OCI-LY1 (cell line): Measurements from ENCODE around the gene RAB36.

Experiments
- H2AFZ ChIP-seq: fragments of 200-600 bp; sonication (generic), shearing (Covaris generic); 2 replicates; pipeline ENCODE4 v1.6.0; 2014; ENCODE audit warnings: antibody characterized with exemption, mild to moderate bottlenecking, low read length
- H3F3A ChIP-seq: fragments of 200-600 bp; sonication (generic), shearing (Covaris generic); 2 replicates; pipeline ENCODE4 v1.6.0; 2014; ENCODE audit warnings: mild to moderate bottlenecking, antibody characterized with exemption, low read length, moderate library complexity; ENCODE audit not compliant: insufficient read depth
- H3K27ac ChIP-seq: fragments of 200-600 bp; sonication (generic); 2 replicates; pipeline ENCODE4 v1.5.1; 2014; ENCODE audit warnings: low read length, mixed run types, mild to moderate bottlenecking, low read depth; ENCODE audit not compliant: poor library complexity, severe bottlenecking
- H3K27me3 ChIP-seq: fragments of 200-600 bp; sonication (generic); 2 replicates; pipeline ENCODE4 v1.6.0; 2014; ENCODE audit warnings: antibody characterized with exemption, mild to moderate bottlenecking, low read length, moderate library complexity; ENCODE audit not compliant: insufficient read depth
- H3K36me3 ChIP-seq: fragments of 200-600 bp; sonication (generic); 2 replicates; pipeline ENCODE4 v1.6.1; 2014; ENCODE audit warnings: mild to moderate bottlenecking, antibody characterized with exemption, low read length, moderate library complexity, mixed read lengths; ENCODE audit not compliant: insufficient read depth
- H3K4me1 ChIP-seq: fragments of 200-600 bp; sonication (generic); 2 replicates; pipeline ENCODE4 v1.5.1; 2014; ENCODE audit warnings: mild to moderate bottlenecking, low read length, moderate library complexity; ENCODE audit not compliant: insufficient read depth, severe bottlenecking
- H3K4me2 ChIP-seq: fragments of 200-600 bp; sonication (generic), shearing (Covaris generic); 2 replicates; pipeline ENCODE4 v1.6.1; 2014; ENCODE audit warnings: low read length
- H3K4me3 ChIP-seq: fragments of 200-600 bp; sonication (generic); 2 replicates; pipeline ENCODE4 v1.5.1; 2014; ENCODE audit warnings: low read length, low read depth, mild to moderate bottlenecking, mixed read lengths; ENCODE audit not compliant: poor library complexity, severe bottlenecking
- H3K79me2 ChIP-seq: fragments of 200-600 bp; shearing (Covaris generic); 2 replicates; pipeline ENCODE4 v1.6.1; 2016; ENCODE audit warnings: mixed run types, low read length, mixed read lengths; ENCODE audit not compliant: insufficient read depth
- H3K9ac ChIP-seq: fragments of 200-600 bp; sonication (generic), shearing (Covaris generic); 2 replicates; pipeline ENCODE4 v1.6.1; 2014; ENCODE audit warnings: mild to moderate bottlenecking, low read length, mixed read lengths
- H3K9me2 ChIP-seq: fragments of 200-600 bp; sonication (generic), shearing (Covaris generic); 2 replicates; pipeline ENCODE4 v1.6.1; 2014; ENCODE audit warnings: low read depth, mild to moderate bottlenecking, low read length, mixed read lengths
- H3K9me3 ChIP-seq: fragments of 200-600 bp; shearing (Covaris generic); 2 replicates; pipeline ENCODE4 v1.6.1; 2014; ENCODE audit warnings: low read length, mixed read lengths
- H4K20me1 ChIP-seq: fragments of 200-600 bp; sonication (generic), shearing (Covaris generic); 2 replicates; pipeline ENCODE4 v1.6.0; 2016; ENCODE audit warnings: mild to moderate bottlenecking, low read length; ENCODE audit not compliant: insufficient read depth
- CTCF ChIP-seq: fragments of 200-600 bp; sonication (generic), shearing (Covaris generic); IDR thresholded peaks from 2 replicates; pipeline ENCODE4 v1.5.1; 2017; ENCODE audit warnings: mild to moderate bottlenecking, antibody characterized with exemption, low read length, moderate library complexity, mixed read lengths
- EZH2 ChIP-seq: fragments of 200-600 bp; sonication (generic), shearing (Covaris generic); IDR thresholded peaks from 2 replicates; pipeline ENCODE4 v1.8.0; 2017; ENCODE audit warnings: borderline replicate concordance, mixed run types, mild to moderate bottlenecking, antibody characterized with exemption, low read length, moderate library complexity, mixed read lengths

The RAB36 gene

GRCh38 chr22:23206915-23207314, 61.6 kb downstream of the RAB36 start:
- no peaks in the 10 kb centered on the region for H3K27me3 ChIP-seq
- H3K27ac ChIP-seq = peak overlapping the region; percentile 98
- TF ChIP-seq EZH2 = no peak
- TF ChIP-seq CTCF = no peak
- H4K20me1 ChIP-seq = no peaks in the 10 kb centered on the region
- H3K9ac ChIP-seq = no peak overlapping the region; the same call in 1 of the 2 replicates
- peaks cover 46% of the 10 kb centered on the region; the same call in 1 of the 2 replicates for H3K36me3 ChIP-seq
- H3K9me3 ChIP-seq = no peaks in the 10 kb centered on the region
- peaks cover 53% of the 10 kb centered on the region for H3K79me2 ChIP-seq
- H3K9me2 ChIP-seq = no peaks in the 10 kb centered on the region
- H3F3A ChIP-seq = peaks cover 12% of the 10 kb centered on the region; the same call in 1 of the 2 replicates
- H3K4me3 ChIP-seq = no peak overlapping the region
- peaks cover 91% of the 10 kb centered on the region for H3K4me1 ChIP-seq
- H3K4me2 ChIP-seq = no peak overlapping the region; the same call in 1 of the 2 replicates
- H2AFZ ChIP-seq = no peak overlapping the region

- Histone ChIP-seq H3K9me2 (no peaks in the 10 kb centered on the region), H3K4me3 (no peak overlapping the region), H3K4me2 (peak overlapping the region; percentile 48; the same call in 1 of the 2 replicates), H3K27me3 (no peaks in the 10 kb centered on the region), H3F3A (peaks cover 12% of the 10 kb centered on the region; the same call in 1 of the 2 replicates), H3K27ac (peak overlapping the region; percentile 98), H2AFZ (no peak overlapping the region), H3K36me3 (peaks cover 44% of the 10 kb centered on the region; the same call in 1 of the 2 replicates), H3K79me2 (peaks cover 50% of the 10 kb centered on the region), H4K20me1 (no peaks in the 10 kb centered on the region), H3K4me1 (peaks cover 91% of the 10 kb centered on the region), H3K9me3 (no peaks in the 10 kb centered on the region), H3K9ac (peak overlapping the region; percentile 40; the same call in 1 of the 2 replicates)
- TF ChIP-seq EZH2 = no peak
- TF ChIP-seq CTCF = no peak
Measured at GRCh38 chr22:23207729-23208393, 62.6 kb downstream of the RAB36 start.

GRCh38 chr22:23210428-23211170, 65.3 kb downstream of the RAB36 start:
- Histone ChIP-seq H3K27ac (peak overlapping the region; percentile 98), H3K9me3 (no peaks in the 10 kb centered on the region), H3F3A (peaks cover 12% of the 10 kb centered on the region; the same call in 1 of the 2 replicates), H3K36me3 (peaks cover 26% of the 10 kb centered on the region; the same call in 1 of the 2 replicates), H3K9ac (peak overlapping the region; percentile 28; the same call in 1 of the 2 replicates), H3K4me3 (no peak overlapping the region), H3K79me2 (peaks cover 55% of the 10 kb centered on the region), H3K9me2 (no peaks in the 10 kb centered on the region), H3K4me2 (peak overlapping the region; percentile 45; the same call in 1 of the 2 replicates), H3K27me3 (no peaks in the 10 kb centered on the region), H3K4me1 (peaks cover 91% of the 10 kb centered on the region), H2AFZ (no peak overlapping the region), H4K20me1 (no peaks in the 10 kb centered on the region)
- TF ChIP-seq EZH2 (no peak), CTCF (no peak)
